Adipocyte (in vitro differentiated cells): ENCODE results near the gene PKP4.

Source experiments
- DNase-seq: peaks from one replicate; pipeline ENCODE4 v3.0.0-alpha.2; 2015; ENCODE audit warnings: low read depth
- H3K27me3 ChIP-seq: replicated peaks from 2 replicates; pipeline ENCODE4 v1.7.0; 2013; ENCODE audit warnings: mild to moderate bottlenecking, low read length, moderate library complexity; ENCODE audit not compliant: control insufficient read depth, insufficient read depth
- H3K36me3 ChIP-seq: 2 replicates; pipeline ENCODE4 v1.7.0; 2013; ENCODE audit warnings: low read length, mild to moderate bottlenecking, moderate library complexity; ENCODE audit not compliant: control insufficient read depth, insufficient read depth, severe bottlenecking
- H3K4me1 ChIP-seq: 2 replicates; pipeline ENCODE4 v1.7.0; 2013; ENCODE audit warnings: mild to moderate bottlenecking, low read length, moderate library complexity; ENCODE audit not compliant: control insufficient read depth, insufficient read depth
- H3K4me3 ChIP-seq: 2 replicates; pipeline ENCODE4 v1.7.0; 2013; ENCODE audit warnings: mild to moderate bottlenecking, low read length, moderate library complexity
- H3K9ac ChIP-seq: 2 replicates; pipeline ENCODE4 v1.7.0; 2013; ENCODE audit warnings: mild to moderate bottlenecking, low read length, moderate library complexity
- H3K9me3 ChIP-seq: 2 replicates; pipeline ENCODE4 v1.7.0; 2013; ENCODE audit warnings: mild to moderate bottlenecking, low read length, moderate library complexity; ENCODE audit not compliant: control insufficient read depth

Gene PKP4

DNA sequence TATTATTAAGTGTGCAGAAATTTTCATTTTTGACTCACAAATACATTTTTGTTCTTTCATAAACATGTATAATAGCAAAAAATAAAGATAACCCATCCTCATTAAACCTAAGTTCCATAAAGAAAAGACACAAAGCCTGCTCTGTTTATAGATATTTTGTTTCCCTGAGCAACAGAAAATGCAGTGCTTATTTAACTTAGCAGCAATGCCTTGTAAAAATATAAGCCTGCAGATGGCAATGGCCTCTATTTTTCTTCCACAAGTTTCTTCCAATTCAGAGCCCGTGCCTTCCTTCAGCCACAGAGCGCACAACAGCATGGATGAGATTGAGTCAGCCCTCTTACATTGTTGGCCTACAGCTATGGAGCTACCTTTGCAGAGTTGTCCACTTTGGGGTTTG is 43.6 kb downstream of the PKP4 start:
- Histone ChIP-seq H3K9me3 (no peaks in the 10 kb centered on the region), H3K9ac (no peak overlapping the region), H3K4me3 (no peak overlapping the region), H3K4me1 (peaks cover 17% of the 10 kb centered on the region), H3K27me3 (no peaks in the 10 kb centered on the region), H3K36me3 (no peaks in the 10 kb centered on the region)
- DNase-seq, result no peak

DNA sequence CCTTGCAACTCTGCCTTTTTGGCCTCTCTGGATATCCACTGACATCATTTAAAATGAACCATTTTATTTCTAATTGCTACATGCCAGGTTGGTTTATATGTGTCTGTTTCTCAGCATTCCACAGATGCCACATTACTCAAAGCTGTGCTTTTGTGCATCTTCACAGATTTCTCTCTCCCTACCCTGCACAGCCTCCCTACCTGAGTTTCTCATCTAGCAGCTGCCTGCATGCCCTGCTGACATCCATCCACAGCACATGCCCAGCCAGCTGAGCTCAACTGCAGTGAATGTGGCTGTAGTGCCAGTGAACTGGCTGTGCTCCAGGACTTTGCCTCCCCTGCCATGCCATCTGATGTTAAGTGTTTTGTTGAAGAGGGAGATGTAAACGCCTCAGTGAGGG is 44.5 kb downstream of the PKP4 start:
- H3K36me3 ChIP-seq, result no peaks in the 10 kb centered on the region
- DNase-seq, result no peak
- H3K27me3 ChIP-seq, result no peaks in the 10 kb centered on the region
- H3K4me1 ChIP-seq, result peaks cover 17% of the 10 kb centered on the region
- H3K9me3 ChIP-seq, result no peaks in the 10 kb centered on the region
- no peak overlapping the region for H3K4me3 ChIP-seq
- H3K9ac ChIP-seq, result no peak overlapping the region

DNA sequence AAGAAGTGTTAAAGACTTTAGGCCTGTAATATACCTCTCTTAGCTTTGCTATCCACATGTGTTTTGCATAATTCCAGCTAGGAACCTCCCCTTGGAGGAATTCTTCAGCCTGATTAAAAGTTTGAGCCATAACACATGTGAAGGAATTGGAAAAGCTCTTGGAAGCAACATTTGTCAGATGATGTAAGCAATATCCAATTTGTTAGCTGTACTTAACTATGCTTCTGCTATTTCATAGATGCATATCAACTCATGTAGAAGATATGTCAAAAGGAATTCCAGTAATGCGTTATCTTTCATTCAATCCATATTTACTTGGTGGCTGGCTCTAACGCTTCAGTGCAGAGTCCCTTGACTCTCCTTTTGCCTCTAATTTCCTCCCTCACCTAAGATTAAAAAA is 46.2 kb downstream of the PKP4 start:
- H3K9ac ChIP-seq, result no peak overlapping the region
- DNase-seq, result peak; percentile 88
- H3K9me3 ChIP-seq, result no peaks in the 10 kb centered on the region
- no peaks in the 10 kb centered on the region for H3K36me3 ChIP-seq
- no peaks in the 10 kb centered on the region for H3K27me3 ChIP-seq
- peaks cover 17% of the 10 kb centered on the region for H3K4me1 ChIP-seq
- no peak overlapping the region for H3K4me3 ChIP-seq

DNA sequence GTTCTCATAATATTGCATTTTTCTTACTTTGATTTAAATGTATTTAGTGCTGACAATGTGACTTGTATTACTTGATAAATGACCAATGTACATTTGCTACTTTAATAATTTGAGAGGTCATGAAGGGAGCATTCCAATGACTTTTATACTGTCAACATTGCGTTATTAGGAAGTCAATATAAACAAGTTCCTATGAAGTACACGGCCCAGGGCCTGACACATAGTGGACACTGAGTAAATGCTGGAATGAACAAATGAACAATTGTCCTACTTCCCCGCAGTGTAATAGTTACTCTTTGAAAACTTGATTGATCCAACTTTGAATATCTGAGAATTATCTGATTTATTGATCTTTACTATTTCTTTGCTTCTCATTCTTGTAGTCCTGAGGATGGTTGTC is 47.3 kb downstream of the PKP4 start:
- Histone ChIP-seq H3K36me3 (no peaks in the 10 kb centered on the region), H3K27me3 (no peaks in the 10 kb centered on the region), H3K4me1 (peaks cover 9% of the 10 kb centered on the region), H3K9me3 (no peaks in the 10 kb centered on the region), H3K9ac (no peak overlapping the region), H3K4me3 (no peak overlapping the region)
- no peak for DNase-seq

DNA sequence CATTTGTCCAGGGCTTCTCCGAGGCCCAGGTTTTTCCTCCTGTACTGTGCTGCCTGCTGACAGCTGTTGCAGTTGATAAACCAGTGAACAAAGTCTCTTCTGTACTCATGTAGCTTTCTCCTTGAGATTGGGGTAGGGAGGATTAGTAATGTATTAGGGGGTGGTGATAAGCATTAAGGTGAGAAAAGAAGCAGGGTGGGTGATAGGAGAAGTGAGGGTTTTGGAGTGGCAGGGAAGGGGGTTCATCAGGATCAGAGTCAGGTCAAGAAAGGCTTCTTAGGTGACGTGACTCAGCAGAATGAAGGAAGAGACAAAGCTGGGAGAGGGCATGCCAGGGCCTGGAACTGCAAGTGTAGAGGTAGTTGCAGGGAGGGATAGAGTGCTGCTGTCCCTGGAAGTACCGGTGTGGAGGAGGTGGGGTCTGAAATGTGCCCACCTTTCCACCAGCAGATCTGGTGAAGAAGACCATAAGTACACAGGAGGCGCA is 48.7 kb downstream of the PKP4 start:
- no peaks in the 10 kb centered on the region for H3K9me3 ChIP-seq
- H3K4me3 ChIP-seq, result no peak overlapping the region
- H3K27me3 ChIP-seq, result no peaks in the 10 kb centered on the region
- H3K36me3 ChIP-seq, result no peaks in the 10 kb centered on the region
- peaks cover 15% of the 10 kb centered on the region for H3K4me1 ChIP-seq
- no peak for DNase-seq
- no peak overlapping the region for H3K9ac ChIP-seq

GRCh38 chr2:158507141-158507540 is 50.4 kb downstream of the PKP4 start:
- peaks cover 15% of the 10 kb centered on the region for H3K4me1 ChIP-seq
- no peaks in the 10 kb centered on the region for H3K36me3 ChIP-seq
- DNase-seq, result no peak
- no peaks in the 10 kb centered on the region for H3K9me3 ChIP-seq
- no peak overlapping the region for H3K9ac ChIP-seq
- H3K27me3 ChIP-seq, result no peaks in the 10 kb centered on the region
- H3K4me3 ChIP-seq, result no peak overlapping the region

DNA sequence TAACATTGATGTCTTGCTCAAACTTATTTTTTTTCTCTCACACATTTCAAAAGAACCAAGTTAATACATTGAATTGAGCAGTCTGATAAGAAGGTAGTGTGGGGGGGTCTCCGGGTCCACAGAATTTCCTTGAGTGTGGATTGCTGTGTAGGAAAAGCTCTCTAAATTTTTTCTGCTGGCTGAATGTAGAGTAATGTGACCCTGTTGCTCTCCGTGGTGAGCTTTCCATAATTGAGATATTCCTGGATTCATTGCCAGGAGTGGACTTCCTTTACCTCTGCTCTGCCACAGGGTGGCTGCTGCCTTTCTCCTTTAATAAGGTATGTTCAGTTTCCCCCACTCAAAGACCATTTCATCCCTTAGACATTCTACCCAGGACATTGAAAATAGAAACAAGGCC is 50.9 kb downstream of the PKP4 start:
- no peaks in the 10 kb centered on the region for H3K27me3 ChIP-seq
- H3K4me1 ChIP-seq, result peaks cover 11% of the 10 kb centered on the region
- H3K4me3 ChIP-seq, result no peak overlapping the region
- H3K9ac ChIP-seq, result no peak overlapping the region
- no peaks in the 10 kb centered on the region for H3K9me3 ChIP-seq
- no peaks in the 10 kb centered on the region for H3K36me3 ChIP-seq
- DNase-seq, result no peak

GRCh38 chr2:158509928-158510797 is 53.4 kb downstream of the PKP4 start:
- H3K4me3 ChIP-seq, result no peak overlapping the region
- no peaks in the 10 kb centered on the region for H3K36me3 ChIP-seq
- no peaks in the 10 kb centered on the region for H3K27me3 ChIP-seq
- peaks cover 6% of the 10 kb centered on the region for H3K4me1 ChIP-seq
- H3K9ac ChIP-seq, result no peak overlapping the region
- DNase-seq, result peak; percentile 31
- no peaks in the 10 kb centered on the region for H3K9me3 ChIP-seq

DNA sequence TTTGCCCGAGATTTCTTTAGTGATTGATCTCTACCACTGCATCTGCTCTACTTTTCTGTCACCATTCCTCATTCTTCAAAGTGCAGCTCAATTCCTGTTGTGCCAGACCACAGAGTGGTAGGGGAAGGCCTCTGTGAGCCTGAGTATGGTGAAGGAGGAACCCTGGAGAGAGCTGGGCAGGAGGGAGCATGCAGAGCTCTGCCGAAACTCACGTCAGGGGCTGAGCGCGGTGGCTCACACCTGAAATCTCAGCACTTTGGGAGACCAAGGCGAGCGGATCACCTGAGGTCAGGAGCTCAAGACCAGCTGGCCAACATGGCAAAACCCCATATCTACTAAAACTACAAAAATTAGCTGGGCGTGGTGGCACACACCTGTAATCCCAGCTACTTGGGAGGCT is 54.1 kb downstream of the PKP4 start:
- Histone ChIP-seq H3K9me3 (no peaks in the 10 kb centered on the region), H3K9ac (no peak overlapping the region), H3K4me1 (peaks cover 6% of the 10 kb centered on the region), H3K4me3 (no peak overlapping the region), H3K27me3 (no peaks in the 10 kb centered on the region), H3K36me3 (no peaks in the 10 kb centered on the region)
- no peak for DNase-seq

DNA sequence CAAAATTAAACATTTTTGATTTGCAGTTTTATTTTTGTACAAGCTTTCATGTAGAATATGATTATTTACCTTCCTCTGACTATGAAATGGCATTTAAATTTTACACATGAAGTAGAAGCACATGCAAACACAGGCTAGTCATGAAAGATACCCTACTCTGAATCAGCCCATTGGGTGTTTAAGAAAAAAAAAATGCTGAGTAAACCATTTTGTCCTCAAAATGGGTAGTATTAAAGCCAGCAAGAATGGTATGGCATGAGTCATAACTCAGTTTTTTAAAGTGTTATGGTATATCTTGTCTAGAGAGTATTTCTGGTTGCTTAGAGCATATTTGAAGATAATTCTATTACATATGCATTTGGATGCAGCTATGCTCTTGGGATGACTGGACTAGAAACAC is 55.0 kb downstream of the PKP4 start:
- DNase-seq, result no peak
- Histone ChIP-seq H3K36me3 (no peaks in the 10 kb centered on the region), H3K9ac (no peak overlapping the region), H3K27me3 (no peaks in the 10 kb centered on the region), H3K4me1 (peaks cover 6% of the 10 kb centered on the region), H3K4me3 (no peak overlapping the region), H3K9me3 (no peaks in the 10 kb centered on the region)

DNA sequence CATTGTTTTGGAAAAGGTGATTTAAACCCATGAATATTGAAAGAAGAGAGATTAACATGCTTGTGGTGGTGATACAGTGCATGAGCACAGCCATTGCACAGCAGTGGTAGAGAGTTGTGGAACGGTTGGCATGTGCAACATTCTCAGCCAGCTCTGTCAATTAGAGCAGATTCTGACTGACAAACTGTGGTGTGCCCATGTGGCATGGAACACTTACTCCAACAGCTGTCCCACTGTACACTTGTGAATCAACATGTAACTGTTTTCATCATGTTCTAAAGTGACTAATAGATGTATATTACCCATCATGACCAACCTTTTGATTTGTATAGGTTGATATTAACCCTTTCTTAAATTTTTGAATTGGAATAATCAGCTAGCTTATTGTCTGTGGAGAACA is 55.6 kb downstream of the PKP4 start:
- H3K4me3 ChIP-seq, result no peak overlapping the region
- no peaks in the 10 kb centered on the region for H3K36me3 ChIP-seq
- H3K4me1 ChIP-seq, result peaks cover 6% of the 10 kb centered on the region
- H3K9ac ChIP-seq, result no peak overlapping the region
- no peak for DNase-seq
- H3K9me3 ChIP-seq, result no peaks in the 10 kb centered on the region
- no peaks in the 10 kb centered on the region for H3K27me3 ChIP-seq

DNA sequence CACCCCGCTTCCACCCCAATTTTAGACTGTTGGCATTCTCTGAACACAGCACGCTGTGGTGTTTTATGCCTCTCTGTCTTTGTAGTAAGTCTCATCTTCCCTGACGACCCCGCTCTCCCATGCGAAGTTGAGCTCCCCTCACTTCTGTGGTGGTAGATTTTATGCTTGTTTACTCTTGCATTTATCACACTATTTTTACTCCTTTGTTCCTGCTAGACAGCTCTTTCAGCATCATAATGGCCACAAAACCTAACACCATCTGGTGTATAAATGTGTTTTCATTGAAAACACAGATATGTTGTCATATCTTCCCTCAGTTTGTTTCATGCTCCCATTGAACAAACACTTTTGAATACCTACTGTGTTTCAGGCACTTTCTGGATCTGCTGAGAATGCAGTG is 57.1 kb downstream of the PKP4 start:
- Histone ChIP-seq H3K27me3 (no peaks in the 10 kb centered on the region), H3K36me3 (no peaks in the 10 kb centered on the region), H3K4me3 (no peak overlapping the region), H3K9me3 (no peaks in the 10 kb centered on the region), H3K9ac (no peak overlapping the region), H3K4me1 (peaks cover 6% of the 10 kb centered on the region)
- DNase-seq, result no peak
